Right lobe of liver (tissue), 4 donors: ENCODE data around the gene ADGRA1.

Experiments used
- CTCF ChIP-seq, 4 donors: fragments of 200-600 bp in 3 of 4; fragments of 450-650 bp in 1 of 4; IDR thresholded peaks; one replicate each; pipeline versions ENCODE4 v1.5.1 to v1.8.0; 2016 to 2022; ENCODE audit warnings: antibody characterized with exemption in 4 of 4, mild to moderate bottlenecking in 2 of 4
- POLR2A ChIP-seq: fragments of 450-650 bp; IDR thresholded peaks from one replicate; pipeline ENCODE4 v1.6.1; 2017; ENCODE audit warnings: antibody characterized with exemption, mild to moderate bottlenecking
- donor health status: DM: no; HTN: no; CAD: no.
- donor health status: DM: no; HTN: no; CAD: no.
- donor health status: DM: no; HTN: yes; CAD: no.

GRCh38 chr10:133085251-133086125 is 2.2 kb upstream of the ADGRA1 start:
- TF ChIP-seq CTCF (IDR thresholded peaks at IDR 0.05) (no peak), POLR2A (no peak)
